ENCODE measurements around the gene BANK1.

Gene BANK1

DNA sequence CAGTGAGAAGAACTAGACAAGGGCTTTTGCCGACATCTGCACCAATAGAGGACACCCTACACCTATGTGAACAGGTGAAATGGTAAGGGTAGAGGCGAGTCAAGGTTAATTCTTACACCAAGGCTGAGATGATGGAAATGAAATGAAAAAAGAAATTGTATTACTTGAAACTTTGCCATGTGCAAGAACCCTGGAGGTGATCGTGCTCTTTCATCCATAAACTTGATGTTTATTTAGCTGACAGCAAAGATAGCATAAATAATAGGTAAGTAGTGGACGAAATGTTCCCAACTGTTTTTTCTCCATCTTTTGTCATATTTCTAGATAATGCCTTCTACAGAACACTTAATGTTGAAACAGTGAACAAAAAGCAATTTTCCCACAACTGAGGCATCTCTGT lies 162.5 kb downstream of the BANK1 start:
- Histone ChIP-seq H3K4me1 (ENCODE audit: control insufficient read depth in 2 of 2, insufficient read depth in 1 of 2, low read depth in 1 of 2, low read length in 2 of 2) (peaks cover 9 to 29% of the 10 kb centered on the region in 2 donors), H3K27ac (replicated peaks; ENCODE audit: low read length) (no peak overlapping the region), H2AK5ac (ENCODE audit: low read depth, low read length) (no peak overlapping the region), H3K14ac (ENCODE audit: low read length) (no peak overlapping the region), H3K27me3 (ENCODE audit: control insufficient read depth in 3 of 3, insufficient read depth in 3 of 3, low read depth in 1 of 3, low read length in 3 of 3) (no peaks in the 10 kb centered on the region), H2BK12ac (ENCODE audit: low read length) (no peak overlapping the region), H4K91ac (ENCODE audit: low read depth, low read length, poor library complexity) (no peak overlapping the region), H3K36me3 (replicated peaks in 1 of 2; ENCODE audit: control insufficient read depth in 2 of 2, insufficient read depth in 2 of 2, low read length in 2 of 2) (no peaks in the 10 kb centered on the region), H3K79me1 (ENCODE audit: low read depth, low read length) (no peaks in the 10 kb centered on the region), H2BK15ac (ENCODE audit: low read length) (no peak overlapping the region), H2BK5ac (ENCODE audit: low read length) (no peak overlapping the region), H3K9me3 (replicated peaks in 1 of 2; ENCODE audit: control insufficient read depth in 2 of 2, insufficient read depth in 1 of 2, low read depth in 1 of 2, low read length in 2 of 2) (no peaks in the 10 kb centered on the region), H3K4me2 (ENCODE audit: insufficient read depth, low read length, poor library complexity, severe bottlenecking) (no peak overlapping the region), H3K18ac (ENCODE audit: low read length) (no peak overlapping the region), H2AFZ (ENCODE audit: low read length) (no peak overlapping the region), H3K23ac (ENCODE audit: low read depth, low read length, poor library complexity) (no peak overlapping the region), H4K8ac (ENCODE audit: low read depth, low read length) (no peak overlapping the region), H2BK120ac (ENCODE audit: low read depth, low read length) (no peak overlapping the region), H3K4ac (ENCODE audit: low read length) (no peak overlapping the region), H3K4me3 (ENCODE audit: low read length in 2 of 2) (no peak overlapping the region), H3K9ac (ENCODE audit: low read depth, low read length, poor library complexity) (no peak overlapping the region)
- DNase-seq (ENCODE audit: low spot score), result no peak
- no CpG with 5 or more reads among the region's 4 CpGs for WGBS, 2 donors (ENCODE audit: extremely low coverage in 2 of 2, insufficient read length in 2 of 2, insufficient replicate concordance in 1 of 2)

DNA sequence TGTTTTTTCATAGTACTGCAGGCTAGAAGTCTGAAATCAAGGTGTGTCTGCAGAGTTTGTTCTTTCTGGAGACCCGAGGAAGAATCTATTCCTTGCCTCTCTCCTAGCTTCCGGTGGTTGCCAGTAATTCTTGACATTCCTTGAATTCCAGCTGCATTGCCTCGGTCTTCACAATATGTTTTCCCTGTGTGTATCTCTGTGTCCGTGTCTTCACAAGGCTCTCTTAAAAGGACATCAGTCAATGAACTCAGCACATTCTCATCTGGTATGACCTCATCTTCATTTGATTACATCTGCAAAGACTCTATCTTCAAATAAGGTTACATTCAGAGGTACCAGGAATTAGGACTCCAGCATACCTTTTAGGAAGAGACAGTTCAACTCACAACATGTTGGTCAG lies 163.4 kb downstream of the BANK1 start:
- Histone ChIP-seq H2BK120ac (ENCODE audit: low read depth, low read length) (no peak overlapping the region), H4K8ac (ENCODE audit: low read depth, low read length) (no peak overlapping the region), H3K18ac (ENCODE audit: low read length) (no peak overlapping the region), H2AK5ac (ENCODE audit: low read depth, low read length) (no peak overlapping the region), H2BK12ac (ENCODE audit: low read length) (no peak overlapping the region), H3K9me3 (replicated peaks in 1 of 2; ENCODE audit: control insufficient read depth in 2 of 2, insufficient read depth in 1 of 2, low read depth in 1 of 2, low read length in 2 of 2) (no peaks in the 10 kb centered on the region), H3K4me2 (ENCODE audit: insufficient read depth, low read length, poor library complexity, severe bottlenecking) (no peak overlapping the region), H3K23ac (ENCODE audit: low read depth, low read length, poor library complexity) (no peak overlapping the region), H3K36me3 (replicated peaks in 1 of 2; ENCODE audit: control insufficient read depth in 2 of 2, insufficient read depth in 2 of 2, low read length in 2 of 2) (no peaks in the 10 kb centered on the region), H3K9ac (ENCODE audit: low read depth, low read length, poor library complexity) (no peak overlapping the region), H4K91ac (ENCODE audit: low read depth, low read length, poor library complexity) (no peak overlapping the region), H3K4me3 (ENCODE audit: low read length in 2 of 2) (no peak overlapping the region), H2BK15ac (ENCODE audit: low read length) (no peak overlapping the region), H3K27ac (replicated peaks; ENCODE audit: low read length) (peak overlapping the region; percentile 42), H3K27me3 (ENCODE audit: control insufficient read depth in 3 of 3, insufficient read depth in 3 of 3, low read depth in 1 of 3, low read length in 3 of 3) (no peaks in the 10 kb centered on the region), H3K79me1 (ENCODE audit: low read depth, low read length) (no peaks in the 10 kb centered on the region), H2BK5ac (ENCODE audit: low read length) (no peak overlapping the region), H3K4me1 (ENCODE audit: control insufficient read depth in 2 of 2, insufficient read depth in 1 of 2, low read depth in 1 of 2, low read length in 2 of 2) (peaks cover 9 to 29% of the 10 kb centered on the region in 2 donors), H2AFZ (ENCODE audit: low read length) (peak overlapping the region; percentile 81), H3K14ac (ENCODE audit: low read length) (no peak overlapping the region), H3K4ac (ENCODE audit: low read length) (no peak overlapping the region)
- peak; percentile 55 for DNase-seq (ENCODE audit: low spot score)
- no CpG with 5 or more reads among the region's 4 CpGs for WGBS, 2 donors (ENCODE audit: extremely low coverage in 2 of 2, insufficient read length in 2 of 2, insufficient replicate concordance in 1 of 2)

DNA sequence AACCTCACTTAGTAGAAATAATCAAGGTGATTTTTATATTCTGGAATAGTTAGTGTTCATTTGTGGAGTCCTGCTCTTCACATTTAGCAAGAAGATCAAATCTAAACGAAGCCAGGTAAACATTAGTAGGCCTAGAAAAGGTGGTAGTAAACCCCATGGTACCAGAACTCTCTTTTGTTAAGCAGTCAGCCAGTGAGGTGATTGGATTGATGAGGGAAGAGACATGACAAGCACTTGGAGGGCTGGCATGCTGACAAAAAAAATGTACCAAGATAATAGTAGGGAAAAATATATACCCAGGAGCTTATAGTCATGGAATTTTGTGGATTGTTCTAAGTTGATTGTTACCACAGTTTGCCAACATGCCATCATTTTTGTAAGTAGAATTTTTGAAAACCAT lies 163.8 kb downstream of the BANK1 start:
- Histone ChIP-seq H2BK5ac (ENCODE audit: low read length) (no peak overlapping the region), H2AFZ (ENCODE audit: low read length) (peak overlapping the region; percentile 81), H3K14ac (ENCODE audit: low read length) (no peak overlapping the region), H3K27ac (replicated peaks; ENCODE audit: low read length) (peak overlapping the region; percentile 47), H3K9me3 (replicated peaks in 1 of 2; ENCODE audit: control insufficient read depth in 2 of 2, insufficient read depth in 1 of 2, low read depth in 1 of 2, low read length in 2 of 2) (no peaks in the 10 kb centered on the region), H3K9ac (ENCODE audit: low read depth, low read length, poor library complexity) (no peak overlapping the region), H3K23ac (ENCODE audit: low read depth, low read length, poor library complexity) (no peak overlapping the region), H3K27me3 (ENCODE audit: control insufficient read depth in 3 of 3, insufficient read depth in 3 of 3, low read depth in 1 of 3, low read length in 3 of 3) (no peaks in the 10 kb centered on the region), H3K79me1 (ENCODE audit: low read depth, low read length) (no peaks in the 10 kb centered on the region), H3K18ac (ENCODE audit: low read length) (no peak overlapping the region), H3K4ac (ENCODE audit: low read length) (no peak overlapping the region), H2BK12ac (ENCODE audit: low read length) (no peak overlapping the region), H2BK120ac (ENCODE audit: low read depth, low read length) (no peak overlapping the region), H3K4me3 (ENCODE audit: low read length in 2 of 2) (no peak overlapping the region), H4K8ac (ENCODE audit: low read depth, low read length) (no peak overlapping the region), H3K36me3 (replicated peaks in 1 of 2; ENCODE audit: control insufficient read depth in 2 of 2, insufficient read depth in 2 of 2, low read length in 2 of 2) (no peaks in the 10 kb centered on the region), H3K4me2 (ENCODE audit: insufficient read depth, low read length, poor library complexity, severe bottlenecking) (no peak overlapping the region), H2BK15ac (ENCODE audit: low read length) (no peak overlapping the region), H4K91ac (ENCODE audit: low read depth, low read length, poor library complexity) (no peak overlapping the region), H2AK5ac (ENCODE audit: low read depth, low read length) (no peak overlapping the region), H3K4me1 (ENCODE audit: control insufficient read depth in 2 of 2, insufficient read depth in 1 of 2, low read depth in 1 of 2, low read length in 2 of 2) (peaks cover 9 to 29% of the 10 kb centered on the region in 2 donors)
- DNase-seq (ENCODE audit: low spot score), result no peak
- no CpG with 5 or more reads among the region's 1 CpG for WGBS, 2 donors (ENCODE audit: extremely low coverage in 2 of 2, insufficient read length in 2 of 2, insufficient replicate concordance in 1 of 2)

DNA sequence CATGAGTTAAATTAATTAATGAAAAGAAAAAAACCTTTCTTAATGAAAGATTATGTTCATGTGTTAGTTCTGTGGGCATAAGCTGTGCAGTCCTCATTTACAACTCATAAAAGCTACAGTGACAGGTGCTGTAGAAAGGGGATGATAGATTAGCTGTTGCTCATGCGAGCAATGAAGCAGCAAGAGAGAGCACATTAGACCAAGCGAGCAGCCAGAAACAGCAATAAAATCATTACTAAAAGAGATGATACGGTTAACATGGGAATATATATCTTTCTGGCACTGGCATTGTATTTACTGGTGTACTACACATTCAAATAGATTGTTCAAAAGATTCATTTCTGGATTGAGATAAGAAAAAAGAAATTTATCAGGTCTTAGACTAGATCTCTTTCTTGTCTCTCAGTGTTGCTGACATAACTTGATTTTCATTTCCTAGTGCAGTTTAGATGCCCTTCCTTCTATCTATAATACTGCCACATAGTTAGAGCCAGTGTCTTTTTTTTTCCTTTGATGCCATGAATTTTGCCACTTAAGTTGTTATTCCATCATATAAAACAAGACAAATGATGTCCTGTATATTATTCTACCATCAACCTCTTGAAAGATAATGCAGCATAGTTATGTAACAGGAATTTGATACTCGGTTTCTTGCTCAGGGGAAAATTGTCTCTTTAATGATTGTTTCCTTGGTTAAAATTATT lies 164.6 kb downstream of the BANK1 start:
- no peak overlapping the region for H4K91ac ChIP-seq (ENCODE audit: low read depth, low read length, poor library complexity)
- no peak overlapping the region for H3K4ac ChIP-seq (ENCODE audit: low read length)
- no peaks in the 10 kb centered on the region for H3K27me3 ChIP-seq (ENCODE audit: control insufficient read depth in 3 of 3, insufficient read depth in 3 of 3, low read depth in 1 of 3, low read length in 3 of 3)
- H2BK5ac ChIP-seq (ENCODE audit: low read length), result no peak overlapping the region
- no peaks in the 10 kb centered on the region for H3K79me1 ChIP-seq (ENCODE audit: low read depth, low read length)
- no peak for DNase-seq (ENCODE audit: low spot score)
- H3K4me2 ChIP-seq (ENCODE audit: insufficient read depth, low read length, poor library complexity, severe bottlenecking), result no peak overlapping the region
- no peak overlapping the region for H3K14ac ChIP-seq (ENCODE audit: low read length)
- H2AK5ac ChIP-seq (ENCODE audit: low read depth, low read length), result no peak overlapping the region
- H2BK12ac ChIP-seq (ENCODE audit: low read length), result no peak overlapping the region
- H3K4me3 ChIP-seq (ENCODE audit: low read length in 2 of 2), result no peak overlapping the region
- no peak overlapping the region for H2BK120ac ChIP-seq (ENCODE audit: low read depth, low read length)
- no peak overlapping the region for H3K18ac ChIP-seq (ENCODE audit: low read length)
- H4K8ac ChIP-seq (ENCODE audit: low read depth, low read length), result no peak overlapping the region
- H3K9me3 ChIP-seq (replicated peaks in 1 of 2; ENCODE audit: control insufficient read depth in 2 of 2, insufficient read depth in 1 of 2, low read depth in 1 of 2, low read length in 2 of 2), result no peaks in the 10 kb centered on the region
- peaks cover 9 to 29% of the 10 kb centered on the region in 2 donors for H3K4me1 ChIP-seq (ENCODE audit: control insufficient read depth in 2 of 2, insufficient read depth in 1 of 2, low read depth in 1 of 2, low read length in 2 of 2)
- no CpG with 5 or more reads among the region's 4 CpGs for WGBS, 2 donors (ENCODE audit: extremely low coverage in 2 of 2, insufficient read length in 2 of 2, insufficient replicate concordance in 1 of 2)
- no peak overlapping the region for H3K23ac ChIP-seq (ENCODE audit: low read depth, low read length, poor library complexity)
- no peak overlapping the region for H3K27ac ChIP-seq (replicated peaks; ENCODE audit: low read length)
- H3K36me3 ChIP-seq (replicated peaks in 1 of 2; ENCODE audit: control insufficient read depth in 2 of 2, insufficient read depth in 2 of 2, low read length in 2 of 2), result no peaks in the 10 kb centered on the region
- no peak overlapping the region for H3K9ac ChIP-seq (ENCODE audit: low read depth, low read length, poor library complexity)
- peak overlapping the region; percentile 12 for H2AFZ ChIP-seq (ENCODE audit: low read length)
- no peak overlapping the region for H2BK15ac ChIP-seq (ENCODE audit: low read length)

Measured in neuronal stem cell (in vitro differentiated cells).